GM12874 (cell line): ENCODE results near the gene RCN1.

ENCODE experiments used
- CTCF ChIP-seq: IDR thresholded peaks from 2 replicates; pipeline ENCODE4 v1.5.1; 2011; ENCODE audit warnings: low read depth, mild to moderate bottlenecking, control low read depth, low read length, moderate library complexity; ENCODE audit not compliant: insufficient read depth

Gene RCN1

GRCh38 chr11:32090545-32091370, at the start of gene RCN1:
TSS of gene RCN1 (plus strand) at chr11:32091074. CDS start at chr11:32091197, 123 bp downstream.
- no peak for TF ChIP-seq CTCF

- TF ChIP-seq CTCF, result no peak
These were observed 47.1 kb upstream of the RCN1 start for GRCh38 chr11:32043737-32044136.

- TF ChIP-seq CTCF, result no peak
These were observed 46.6 kb upstream of the RCN1 start for GRCh38 chr11:32044158-32044863.

- no peak for TF ChIP-seq CTCF
These were observed 45.4 kb upstream of the RCN1 start for GRCh38 chr11:32045456-32045855.

- no peak for TF ChIP-seq CTCF
These were observed 40.6 kb upstream of the RCN1 start for GRCh38 chr11:32050264-32050663.

GRCh38 chr11:32052215-32052614, 38.7 kb upstream of the RCN1 start:
- TF ChIP-seq CTCF, result peak; percentile 54

GRCh38 chr11:32053151-32053888, 37.6 kb upstream of the RCN1 start:
- TF ChIP-seq CTCF, result no peak
